NCI-H1048 (cell line): ENCODE data around the gene TECTA.

Experiments
- DNase-seq: peaks from one replicate; lab custom pipeline; 2025; lab: John Stamatoyannopoulos, UW

Gene TECTA

GRCh38 chr11:121179306-121179705, 78.3 kb downstream of the TECTA start:
- DNase-seq = no peak

GRCh38 chr11:121180183-121180582, 79.1 kb downstream of the TECTA start:
- DNase-seq = no peak

- no peak for DNase-seq
Observed at GRCh38 chr11:121188776-121189175, 87.7 kb downstream of the TECTA start.

GRCh38 chr11:121191818-121192217, 90.8 kb downstream of the TECTA start:
- no peak for DNase-seq

GRCh38 chr11:121194731-121195596, 93.9 kb downstream of the TECTA start:
- DNase-seq = peak; percentile 30

- no peak for DNase-seq
Observed at GRCh38 chr11:121198491-121198890, 97.4 kb downstream of the TECTA start.

- DNase-seq = no peak
Observed at GRCh38 chr11:121199516-121199915, 98.5 kb downstream of the TECTA start.

- DNase-seq = no peak
Observed at GRCh38 chr11:121206810-121207209, 105.8 kb downstream of the TECTA start.

- DNase-seq = no peak
Observed at GRCh38 chr11:121207485-121208115, 106.6 kb downstream of the TECTA start.

GRCh38 chr11:121210445-121211080, 109.5 kb downstream of the TECTA start:
- DNase-seq = no peak

GRCh38 chr11:121211626-121212025, 110.6 kb downstream of the TECTA start:
- no peak for DNase-seq

- DNase-seq = no peak
Observed at GRCh38 chr11:121212536-121213361, 111.7 kb downstream of the TECTA start.

GRCh38 chr11:121213362-121213893, 112.4 kb downstream of the TECTA start:
- DNase-seq = no peak

GRCh38 chr11:121214861-121215260, 113.8 kb downstream of the TECTA start:
- DNase-seq = no peak

- no peak for DNase-seq
Observed at GRCh38 chr11:121221496-121222200, 120.6 kb downstream of the TECTA start.

- no peak for DNase-seq
Observed at GRCh38 chr11:121223161-121223560, 122.1 kb downstream of the TECTA start.

- no peak for DNase-seq
Observed at GRCh38 chr11:121225382-121225781, 124.3 kb downstream of the TECTA start.

- DNase-seq = no peak
Observed at GRCh38 chr11:121226415-121227263, 125.6 kb downstream of the TECTA start.

GRCh38 chr11:121228851-121229250, 127.8 kb downstream of the TECTA start:
- no peak for DNase-seq
